Stimulated activated naive CD4-positive, alpha-beta T cell treated with Interleukin-2 at 50 U/mL for 16 hours (primary cell): Measurements from ENCODE around the gene UQCR10.

Experiments
- DNase-seq: peaks from one replicate; lab custom pipeline; 2025; lab: John Stamatoyannopoulos, UW

UQCR10 gene

GRCh38 chr22:29798318-29798717 is 31.1 kb downstream of the UQCR10 start:
- DNase-seq = no peak

- DNase-seq = no peak
Observed at GRCh38 chr22:29798801-29799200, 31.6 kb downstream of the UQCR10 start.

GRCh38 chr22:29799217-29799680 is 32.1 kb downstream of the UQCR10 start:
- no peak for DNase-seq

- DNase-seq = no peak
Observed at GRCh38 chr22:29801153-29801552, 34.0 kb downstream of the UQCR10 start.

- no peak for DNase-seq
Observed at GRCh38 chr22:29801796-29802195, 34.6 kb downstream of the UQCR10 start.

GRCh38 chr22:29803190-29803589 is 36.0 kb downstream of the UQCR10 start:
- DNase-seq = no peak

GRCh38 chr22:29804985-29805384 is 37.8 kb downstream of the UQCR10 start:
- DNase-seq = no peak

GRCh38 chr22:29806196-29806595 is 39.0 kb downstream of the UQCR10 start:
- no peak for DNase-seq

GRCh38 chr22:29810216-29810615 is 43.0 kb downstream of the UQCR10 start:
- no peak for DNase-seq

GRCh38 chr22:29811377-29811776 is 44.2 kb downstream of the UQCR10 start:
- DNase-seq = no peak

GRCh38 chr22:29813126-29813525 is 46.0 kb downstream of the UQCR10 start:
- DNase-seq = no peak

- no peak for DNase-seq
Observed at GRCh38 chr22:29813563-29813962, 46.4 kb downstream of the UQCR10 start.

- DNase-seq = no peak
Observed at GRCh38 chr22:29814003-29814402, 46.8 kb downstream of the UQCR10 start.

GRCh38 chr22:29815580-29815979 is 48.4 kb downstream of the UQCR10 start:
- DNase-seq = no peak

GRCh38 chr22:29816128-29816527 is 49.0 kb downstream of the UQCR10 start:
- DNase-seq = no peak

GRCh38 chr22:29816539-29816938 is 49.4 kb downstream of the UQCR10 start:
- no peak for DNase-seq

GRCh38 chr22:29816980-29817379 is 49.8 kb downstream of the UQCR10 start:
- no peak for DNase-seq

- no peak for DNase-seq
Observed at GRCh38 chr22:29817724-29818123, 50.6 kb downstream of the UQCR10 start.

- no peak for DNase-seq
Observed at GRCh38 chr22:29819501-29819900, 52.3 kb downstream of the UQCR10 start.
